ENCODE data around the gene ANTXR1.
"Not testable (repeated sequence)": the region's sequence is repeated elsewhere in the genome, so short reads cannot be mapped to it uniquely, and the experiment has no call there.

ANTXR1 gene

GRCh38 chr2:69244882-69245281, 231.9 kb downstream of the ANTXR1 start:
- DNase-seq, result no peak

GRCh38 chr2:69247583-69247982, 234.6 kb downstream of the ANTXR1 start:
- no peak for DNase-seq

GRCh38 chr2:69248232-69248631, 235.3 kb downstream of the ANTXR1 start:
- no peak for DNase-seq

GRCh38 chr2:69250981-69251380, 238.0 kb downstream of the ANTXR1 start:
- no peak for DNase-seq

GRCh38 chr2:69251943-69252342, 239.0 kb downstream of the ANTXR1 start:
- no peak for DNase-seq

GRCh38 chr2:69253112-69253511, 240.1 kb downstream of the ANTXR1 start:
- no peak for DNase-seq

- DNase-seq, result no peak
Measured at GRCh38 chr2:69253611-69254301, 240.8 kb downstream of the ANTXR1 start.

- DNase-seq, result no peak
Measured at GRCh38 chr2:69255760-69256159, 242.8 kb downstream of the ANTXR1 start.

- DNase-seq, result not testable (repeated sequence)
Measured at GRCh38 chr2:69259994-69260591, 247.1 kb downstream of the ANTXR1 start.

GRCh38 chr2:69260666-69261065, 247.7 kb downstream of the ANTXR1 start:
- DNase-seq, result no peak

- no peak for DNase-seq
Measured at GRCh38 chr2:69269330-69269729, 256.4 kb downstream of the ANTXR1 start.

GRCh38 chr2:69271831-69272257, 258.9 kb downstream of the ANTXR1 start:
- no peak for DNase-seq

GRCh38 chr2:69272803-69273471, 260.0 kb downstream of the ANTXR1 start:
- DNase-seq, result no peak

GRCh38 chr2:69275490-69275889, 262.5 kb downstream of the ANTXR1 start:
- no peak for DNase-seq

GRCh38 chr2:69278366-69278765, 265.4 kb downstream of the ANTXR1 start:
- DNase-seq, result no peak

GRCh38 chr2:69279211-69279610, 266.2 kb downstream of the ANTXR1 start:
- DNase-seq, result no peak

- DNase-seq, result no peak
Measured at GRCh38 chr2:69279931-69280681, 267.1 kb downstream of the ANTXR1 start.

- DNase-seq, result no peak
Measured at GRCh38 chr2:69280796-69281412, 267.9 kb downstream of the ANTXR1 start.

- no peak for DNase-seq
Measured at GRCh38 chr2:69285379-69285894, 272.5 kb downstream of the ANTXR1 start.

GRCh38 chr2:69287544-69287943, 274.6 kb downstream of the ANTXR1 start:
- no peak for DNase-seq

- no peak for DNase-seq
Measured at GRCh38 chr2:69288429-69288828, 275.4 kb downstream of the ANTXR1 start.

GRCh38 chr2:69291004-69291650, 278.1 kb downstream of the ANTXR1 start:
- no peak for DNase-seq

Data from cortex of kidney (tissue), 1 donor.